HG03565 (cell line): Measurements from ENCODE around the gene MPP1.

Experiments used
- ATAC-seq: cut with Tn5 transposase; IDR thresholded peaks from one replicate; pipeline ENCODE4 v1.9.1; 2021; ENCODE audit warnings: mild to moderate bottlenecking, moderate library complexity; ENCODE audit not compliant: unreplicated experiment

The MPP1 gene

GRCh38 chrX:154732421-154733065 lies 72.7 kb downstream of the MPP1 start:
- ATAC-seq, result no peak

- no peak for ATAC-seq
Measured at GRCh38 chrX:154731881-154732280, 73.4 kb downstream of the MPP1 start.

DNA sequence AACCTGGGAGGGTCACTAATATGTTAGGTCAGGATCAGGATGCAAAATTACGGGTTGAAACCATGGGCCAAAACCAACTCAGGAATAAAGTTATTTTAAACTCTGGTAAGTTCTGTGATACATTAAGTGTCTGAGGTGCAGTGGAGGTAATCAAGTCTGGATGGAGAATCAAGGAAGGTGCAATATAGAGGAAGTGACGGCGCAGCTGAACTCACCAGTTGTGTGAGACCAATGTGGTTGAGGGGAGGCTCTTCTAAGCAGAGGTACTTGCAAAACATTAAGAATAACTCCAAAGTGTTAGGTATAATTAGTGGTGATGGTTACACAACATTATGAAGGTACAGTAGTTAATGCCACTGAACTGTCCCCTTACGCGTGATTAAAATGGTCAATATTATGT lies 74.1 kb downstream of the MPP1 start:
- no peak for ATAC-seq

- ATAC-seq, result no peak
Measured at GRCh38 chrX:154730253-154730891, 74.9 kb downstream of the MPP1 start.

- ATAC-seq, result no peak
Measured at GRCh38 chrX:154729439-154729838, 75.8 kb downstream of the MPP1 start.
